ENCODE data around the gene CLEC4M.
"Not testable (repeated sequence)": the region's sequence is repeated elsewhere in the genome, so short reads cannot be mapped to it uniquely, and the experiment has no call there.

CLEC4M gene

DNA sequence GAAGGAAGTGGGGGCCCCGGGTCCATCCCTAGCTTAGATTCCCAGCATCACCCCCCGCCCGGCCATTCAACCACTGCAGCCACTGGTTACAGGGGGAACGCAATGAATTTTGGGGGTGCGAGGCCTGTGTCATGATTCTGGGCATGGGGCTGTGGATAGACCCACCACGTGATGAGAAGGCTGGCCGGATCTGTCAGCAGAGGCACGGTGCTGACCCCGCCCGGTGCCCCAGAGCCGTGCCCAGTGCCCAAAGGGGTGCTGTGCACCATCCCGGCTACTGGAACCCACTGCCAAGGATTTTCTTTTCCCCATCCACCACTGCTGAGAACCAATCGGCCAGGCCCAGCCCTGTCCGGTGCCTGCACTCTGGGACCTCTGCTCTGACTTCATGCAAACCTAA lies 27.4 kb downstream of the CLEC4M start:
- Histone ChIP-seq H3K4me2 (ENCODE audit: insufficient read depth, low read length) (no peak overlapping the region), H4K20me1 (ENCODE audit: insufficient read depth, low read length) (no peaks in the 10 kb centered on the region), H3K4me3 (ENCODE audit: low read depth in 1 of 2, low read length in 2 of 2) (no peak overlapping the region), H3K27me3 (ENCODE audit: insufficient read depth, low read length, poor library complexity) (no peaks in the 10 kb centered on the region), H3K9ac (ENCODE audit: low read depth, low read length) (no peak overlapping the region), H3K9me3 (ENCODE audit: insufficient read depth, low read length, severe bottlenecking) (no peaks in the 10 kb centered on the region), H3K4me1 (ENCODE audit: insufficient read depth, low read length) (no peaks in the 10 kb centered on the region), H3K36me3 (ENCODE audit: insufficient read depth, low read length) (no peaks in the 10 kb centered on the region), H3K27ac (ENCODE audit: low read length) (no peak overlapping the region), H2AFZ (ENCODE audit: low read depth, low read length) (no peak overlapping the region), H3K79me2 (ENCODE audit: insufficient read depth, low read length) (no peaks in the 10 kb centered on the region)
- TF ChIP-seq, protein P1, sequence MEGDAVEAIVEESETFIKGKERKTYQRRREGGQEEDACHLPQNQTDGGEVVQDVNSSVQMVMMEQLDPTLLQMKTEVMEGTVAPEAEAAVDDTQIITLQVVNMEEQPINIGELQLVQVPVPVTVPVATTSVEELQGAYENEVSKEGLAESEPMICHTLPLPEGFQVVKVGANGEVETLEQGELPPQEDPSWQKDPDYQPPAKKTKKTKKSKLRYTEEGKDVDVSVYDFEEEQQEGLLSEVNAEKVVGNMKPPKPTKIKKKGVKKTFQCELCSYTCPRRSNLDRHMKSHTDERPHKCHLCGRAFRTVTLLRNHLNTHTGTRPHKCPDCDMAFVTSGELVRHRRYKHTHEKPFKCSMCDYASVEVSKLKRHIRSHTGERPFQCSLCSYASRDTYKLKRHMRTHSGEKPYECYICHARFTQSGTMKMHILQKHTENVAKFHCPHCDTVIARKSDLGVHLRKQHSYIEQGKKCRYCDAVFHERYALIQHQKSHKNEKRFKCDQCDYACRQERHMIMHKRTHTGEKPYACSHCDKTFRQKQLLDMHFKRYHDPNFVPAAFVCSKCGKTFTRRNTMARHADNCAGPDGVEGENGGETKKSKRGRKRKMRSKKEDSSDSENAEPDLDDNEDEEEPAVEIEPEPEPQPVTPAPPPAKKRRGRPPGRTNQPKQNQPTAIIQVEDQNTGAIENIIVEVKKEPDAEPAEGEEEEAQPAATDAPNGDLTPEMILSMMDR (IDR thresholded peaks at IDR 0.05; ENCODE audit: borderline replicate concordance, extremely low read depth, low read length, poor library complexity, severe bottlenecking): no peak
- no peak for ATAC-seq (ENCODE audit: insufficient read depth, low read depth)
- DNase-seq: no peak

GRCh38 chr19:7792281-7792680 lies 29.2 kb downstream of the CLEC4M start:
- Histone ChIP-seq H4K20me1 (ENCODE audit: insufficient read depth, low read length) (no peaks in the 10 kb centered on the region), H2AFZ (ENCODE audit: low read depth, low read length) (no peak overlapping the region)
- DNase-seq: no peak

DNA sequence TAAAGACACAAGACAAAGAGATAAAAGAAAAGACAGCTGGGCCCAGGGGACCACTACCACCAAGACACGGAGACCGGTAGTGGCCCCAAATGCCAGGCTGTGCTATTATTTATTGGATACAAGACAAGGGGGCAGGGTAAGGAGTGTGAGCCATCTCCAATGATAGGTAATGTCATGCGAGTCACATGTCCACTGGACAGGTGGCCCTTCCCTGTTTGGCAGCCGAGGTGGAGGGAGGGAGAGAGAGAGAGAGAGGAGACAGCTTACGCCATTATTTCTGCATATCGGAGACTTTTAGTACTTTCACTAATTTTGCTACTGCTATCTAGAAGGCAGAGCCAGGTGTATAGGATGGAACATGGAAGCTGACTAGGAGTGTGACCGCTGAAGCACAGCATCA lies 29.7 kb downstream of the CLEC4M start:
- not testable (repeated sequence) for H3K9ac ChIP-seq (ENCODE audit: low read depth, low read length); H3K36me3 ChIP-seq (ENCODE audit: insufficient read depth, low read length); H3K4me1 ChIP-seq (ENCODE audit: insufficient read depth, low read length); H3K79me2 ChIP-seq (ENCODE audit: insufficient read depth, low read length); DNase-seq; H3K4me3 ChIP-seq (ENCODE audit: low read depth in 1 of 2, low read length in 2 of 2); H3K9me3 ChIP-seq (ENCODE audit: insufficient read depth, low read length, severe bottlenecking); H2AFZ ChIP-seq (ENCODE audit: low read depth, low read length); ATAC-seq (ENCODE audit: insufficient read depth, low read depth); H4K20me1 ChIP-seq (ENCODE audit: insufficient read depth, low read length); H3K27me3 ChIP-seq (ENCODE audit: insufficient read depth, low read length, poor library complexity); H3K27ac ChIP-seq (ENCODE audit: low read length); H3K4me2 ChIP-seq (ENCODE audit: insufficient read depth, low read length)

More at GRCh38 chr19:7792281-7792680, 29.2 kb downstream of the CLEC4M start:
- H3K27me3 ChIP-seq (ENCODE audit: insufficient read depth, low read length, poor library complexity): no peaks in the 10 kb centered on the region
- TF ChIP-seq EZH2 (IDR thresholded peaks at IDR 0.05; ENCODE audit: borderline replicate concordance, low read depth, low read length, severe bottlenecking): no peak
- TF ChIP-seq, protein P1 (IDR thresholded peaks at IDR 0.05; ENCODE audit: borderline replicate concordance, extremely low read depth, low read length, poor library complexity, severe bottlenecking): no peak
- H3K4me3 ChIP-seq (ENCODE audit: low read depth in 1 of 2, low read length in 2 of 2): no peak overlapping the region
- no peak overlapping the region for H3K9ac ChIP-seq (ENCODE audit: low read depth, low read length)
- no peaks in the 10 kb centered on the region for H3K9me3 ChIP-seq (ENCODE audit: insufficient read depth, low read length, severe bottlenecking)
- H3K79me2 ChIP-seq (ENCODE audit: insufficient read depth, low read length): no peaks in the 10 kb centered on the region
- H3K4me1 ChIP-seq (ENCODE audit: insufficient read depth, low read length): no peaks in the 10 kb centered on the region
- no peak overlapping the region for H3K4me2 ChIP-seq (ENCODE audit: insufficient read depth, low read length)
- ATAC-seq (ENCODE audit: insufficient read depth, low read depth): no peak
- H3K36me3 ChIP-seq (ENCODE audit: insufficient read depth, low read length): no peaks in the 10 kb centered on the region
- no peak overlapping the region for H3K27ac ChIP-seq (ENCODE audit: low read length)

GRCh38 chr19:7793493-7793892 lies 30.4 kb downstream of the CLEC4M start:
- no peaks in the 10 kb centered on the region for H3K36me3 ChIP-seq (ENCODE audit: insufficient read depth, low read length)
- no peaks in the 10 kb centered on the region for H3K9me3 ChIP-seq (ENCODE audit: insufficient read depth, low read length, severe bottlenecking)
- no peak for TF ChIP-seq EZH2 (IDR thresholded peaks at IDR 0.05; ENCODE audit: borderline replicate concordance, low read depth, low read length, severe bottlenecking)
- TF ChIP-seq, protein P1 (IDR thresholded peaks at IDR 0.05; ENCODE audit: borderline replicate concordance, extremely low read depth, low read length, poor library complexity, severe bottlenecking): no peak
- H3K4me2 ChIP-seq (ENCODE audit: insufficient read depth, low read length): no peak overlapping the region
- H3K27me3 ChIP-seq (ENCODE audit: insufficient read depth, low read length, poor library complexity): no peaks in the 10 kb centered on the region
- H3K27ac ChIP-seq (ENCODE audit: low read length): no peak overlapping the region
- no peak for ATAC-seq (ENCODE audit: insufficient read depth, low read depth)
- no peak overlapping the region for H2AFZ ChIP-seq (ENCODE audit: low read depth, low read length)
- no peak for DNase-seq
- no peaks in the 10 kb centered on the region for H4K20me1 ChIP-seq (ENCODE audit: insufficient read depth, low read length)
- no peak overlapping the region for H3K9ac ChIP-seq (ENCODE audit: low read depth, low read length)
- H3K4me3 ChIP-seq (ENCODE audit: low read depth in 1 of 2, low read length in 2 of 2): no peak overlapping the region
- H3K4me1 ChIP-seq (ENCODE audit: insufficient read depth, low read length): no peaks in the 10 kb centered on the region
- no peaks in the 10 kb centered on the region for H3K79me2 ChIP-seq (ENCODE audit: insufficient read depth, low read length)

All from DND-41 (cell line).